NCI-H1048 (cell line): ENCODE results near the gene DLG1.
"Not testable (repeated sequence)": the region's sequence is repeated elsewhere in the genome, so short reads cannot be mapped to it uniquely, and the experiment has no call there.

Experiments
- DNase-seq: peaks from one replicate; lab custom pipeline; 2025; lab: John Stamatoyannopoulos, UW

DLG1 gene

DNA sequence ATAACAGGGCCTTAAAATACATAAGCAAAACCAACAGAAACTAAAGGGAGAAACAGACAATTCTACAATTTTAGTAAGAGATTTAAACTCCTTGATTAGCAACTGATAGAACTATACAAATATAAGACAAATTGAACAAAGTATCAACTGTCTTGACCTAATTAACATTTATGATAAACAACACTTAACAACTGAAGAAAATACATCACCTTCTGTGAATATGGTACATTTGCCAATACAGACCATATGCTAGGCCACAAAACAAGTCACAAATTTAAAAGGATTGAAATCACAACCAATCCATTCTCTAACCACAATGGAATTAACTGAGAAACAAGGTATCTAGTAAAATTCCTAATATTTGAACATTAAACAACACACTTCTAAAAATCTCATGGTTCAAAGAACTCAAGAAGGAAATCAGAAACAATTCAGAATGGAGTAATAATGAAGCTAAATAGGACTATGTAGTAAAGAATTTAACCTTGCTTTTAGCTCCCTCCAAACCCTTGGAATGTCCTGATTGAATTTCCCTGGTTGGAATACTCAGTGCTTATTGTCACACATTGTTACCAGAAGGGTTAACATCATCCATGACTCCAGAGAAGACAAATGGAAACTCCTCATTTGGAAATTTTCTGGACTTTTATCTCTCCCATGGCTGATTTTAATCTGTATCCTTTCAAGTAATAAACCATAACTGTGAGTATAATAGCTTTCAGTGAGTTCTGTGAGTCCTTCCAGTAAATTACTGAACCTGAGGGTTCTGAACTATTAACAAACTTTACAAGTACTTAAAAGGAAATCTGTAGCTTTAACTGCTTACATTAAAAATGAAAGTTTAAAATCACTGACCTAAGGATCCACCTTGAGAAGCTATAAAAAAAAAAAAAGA lies 88.8 kb downstream of the DLG1 start:
- DNase-seq: no peak

GRCh38 chr3:197206913-197207312 lies 91.5 kb downstream of the DLG1 start:
- no peak for DNase-seq

DNA sequence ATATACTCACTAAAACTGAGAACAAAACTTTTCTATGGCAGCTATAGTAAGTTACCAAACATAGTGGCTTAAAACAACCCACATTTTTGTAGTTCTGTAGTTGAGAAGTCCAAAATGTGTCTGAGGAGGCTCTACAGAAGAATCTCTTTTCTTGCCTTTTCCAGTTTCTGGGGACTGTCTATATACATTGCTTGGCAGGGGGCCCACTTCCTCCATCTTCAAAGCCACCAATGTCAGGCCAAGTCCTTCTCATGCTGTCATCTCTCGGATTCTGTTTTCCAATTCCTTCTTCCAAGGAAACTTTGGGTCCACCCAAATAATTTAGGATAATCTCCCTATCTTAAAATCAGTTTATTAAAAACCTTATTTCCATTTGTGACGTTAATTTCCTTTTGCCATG lies 92.7 kb downstream of the DLG1 start:
- no peak for DNase-seq

GRCh38 chr3:197205265-197205664 lies 93.1 kb downstream of the DLG1 start:
- no peak for DNase-seq

DNA sequence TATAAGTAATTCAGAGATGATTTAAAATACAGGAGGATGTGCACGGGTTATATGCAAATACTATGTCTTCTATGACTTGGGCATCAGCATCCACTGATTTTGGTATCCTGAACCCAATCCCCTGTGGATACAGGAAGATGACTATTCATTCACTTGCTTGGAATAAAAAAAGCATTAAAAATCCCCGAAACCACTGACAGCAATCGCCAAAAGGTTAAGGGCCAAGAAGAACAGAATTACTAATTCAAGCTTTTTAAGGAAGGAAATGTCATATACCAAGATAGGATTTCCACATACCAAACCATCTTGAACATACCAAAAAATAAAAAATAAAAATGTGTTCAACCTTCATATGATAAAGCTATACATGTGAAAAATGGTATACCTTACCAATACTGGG lies 93.7 kb downstream of the DLG1 start:
- DNase-seq: no peak

- no peak for DNase-seq
These were observed 94.7 kb downstream of the DLG1 start for GRCh38 chr3:197203714-197204146.

DNA sequence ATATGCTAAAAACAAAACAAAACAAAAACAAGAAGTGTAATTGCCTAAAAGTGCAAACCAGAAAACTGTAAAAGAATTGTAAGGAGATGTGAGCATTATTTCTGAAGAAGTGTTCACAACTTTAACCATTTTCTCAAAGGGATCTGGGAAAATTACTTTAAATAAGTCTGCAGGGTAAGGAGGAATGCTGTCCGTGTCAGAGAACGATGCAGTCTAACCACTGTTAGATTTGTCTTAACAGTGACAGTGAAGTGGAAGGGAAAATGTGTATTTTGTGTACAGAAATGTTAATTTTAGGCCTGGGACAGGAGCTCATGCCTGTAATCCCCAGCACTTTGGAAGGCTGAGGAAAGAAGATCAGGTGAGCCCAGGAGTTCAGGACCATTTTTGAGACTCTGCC lies 95.7 kb downstream of the DLG1 start:
- no peak for DNase-seq

DNA sequence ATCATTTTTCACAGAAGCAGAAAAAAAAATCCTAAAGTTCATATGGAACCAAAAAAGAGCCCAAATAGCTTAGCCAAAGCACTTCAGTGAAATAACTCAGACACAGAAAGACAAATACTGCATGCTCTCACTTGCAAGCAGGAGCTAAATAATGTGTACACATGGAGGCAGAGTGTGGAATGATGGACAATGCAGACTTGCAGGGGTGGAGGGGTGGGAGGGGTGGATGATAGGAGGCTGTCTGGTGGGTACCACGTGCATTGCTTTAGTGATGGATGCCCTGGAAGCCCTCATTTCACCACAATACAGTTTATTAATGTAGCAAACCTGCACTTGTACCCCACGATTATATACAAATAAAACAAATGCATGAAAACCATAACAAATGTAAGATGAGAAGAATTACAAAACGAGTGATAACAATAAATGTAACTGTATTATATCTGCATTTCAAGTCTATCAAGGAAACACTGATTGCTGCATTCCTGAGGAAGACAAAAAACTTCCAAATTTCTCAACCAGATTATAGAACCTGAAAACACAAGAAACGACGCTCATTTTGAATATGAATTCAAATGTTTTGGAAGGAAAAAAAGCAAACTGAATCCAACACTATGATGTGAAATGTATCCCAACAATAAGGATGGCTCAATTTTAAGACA lies 96.5 kb downstream of the DLG1 start:
- no peak for DNase-seq

GRCh38 chr3:197200856-197201255 lies 97.6 kb downstream of the DLG1 start:
- DNase-seq: not testable (repeated sequence)

DNA sequence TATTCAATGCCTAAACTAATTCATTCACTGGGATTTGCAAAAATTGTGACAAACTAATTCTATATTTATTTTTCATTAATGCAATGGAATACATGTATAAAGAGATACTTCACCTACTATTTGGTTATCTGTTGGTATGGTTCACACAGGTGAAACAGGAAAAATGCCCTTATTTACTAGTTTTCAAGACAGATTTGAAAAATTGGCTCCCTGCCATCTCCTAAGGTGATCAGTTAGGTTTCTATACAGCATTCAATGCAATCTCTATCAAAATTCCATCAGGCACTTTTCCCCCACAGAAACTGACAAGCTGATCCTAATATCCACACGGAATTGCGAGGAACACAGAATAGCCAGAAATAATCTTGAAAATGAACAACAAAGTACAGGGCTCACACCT lies 101.1 kb downstream of the DLG1 start:
- no peak for DNase-seq

GRCh38 chr3:197196192-197196591 lies 102.2 kb downstream of the DLG1 start:
- DNase-seq: no peak

- no peak for DNase-seq
These were observed 103.1 kb downstream of the DLG1 start for GRCh38 chr3:197195326-197195725.

DNA sequence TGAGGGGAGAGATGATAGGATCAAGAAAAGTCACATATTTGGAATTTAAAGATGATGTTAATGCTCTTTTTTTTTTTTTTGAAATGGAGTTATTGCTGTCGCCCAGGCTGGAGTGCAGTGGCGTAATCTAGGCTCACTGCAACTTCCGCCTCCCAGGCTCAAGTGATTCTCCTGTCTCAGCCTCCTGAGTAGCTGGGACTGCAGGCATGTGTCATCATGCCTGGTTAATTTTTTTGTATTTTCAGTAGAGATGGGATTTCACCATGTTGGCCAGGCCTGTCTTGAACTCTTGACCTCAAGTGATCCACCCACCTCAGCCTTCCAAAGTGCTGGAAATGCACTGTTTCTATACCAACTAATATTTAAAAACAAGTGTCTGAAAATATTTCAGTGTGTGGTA lies 104.7 kb downstream of the DLG1 start:
- DNase-seq: not testable (repeated sequence)

GRCh38 chr3:197191897-197192296 lies 106.5 kb downstream of the DLG1 start:
- no peak for DNase-seq

- DNase-seq: no peak
These were observed 108.8 kb downstream of the DLG1 start for GRCh38 chr3:197189623-197190022.

DNA sequence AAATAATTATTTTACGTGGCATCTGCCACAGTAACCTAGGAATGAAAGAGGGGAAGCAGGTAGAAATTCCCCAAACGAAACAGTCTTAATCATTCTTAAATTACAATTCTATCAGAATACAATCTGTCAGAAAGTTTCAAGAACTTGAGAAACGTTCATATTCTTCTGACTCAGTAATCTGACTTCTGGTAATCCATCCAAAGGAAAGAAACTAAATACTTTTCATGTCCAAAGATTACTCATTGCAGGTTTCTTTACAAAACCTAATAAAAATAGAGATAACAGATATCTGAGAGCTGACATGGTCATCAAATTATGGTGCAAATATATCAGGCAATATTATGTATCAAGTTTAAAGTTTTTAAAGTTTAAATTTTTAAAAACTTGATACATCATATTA lies 109.4 kb downstream of the DLG1 start:
- DNase-seq: no peak

DNA sequence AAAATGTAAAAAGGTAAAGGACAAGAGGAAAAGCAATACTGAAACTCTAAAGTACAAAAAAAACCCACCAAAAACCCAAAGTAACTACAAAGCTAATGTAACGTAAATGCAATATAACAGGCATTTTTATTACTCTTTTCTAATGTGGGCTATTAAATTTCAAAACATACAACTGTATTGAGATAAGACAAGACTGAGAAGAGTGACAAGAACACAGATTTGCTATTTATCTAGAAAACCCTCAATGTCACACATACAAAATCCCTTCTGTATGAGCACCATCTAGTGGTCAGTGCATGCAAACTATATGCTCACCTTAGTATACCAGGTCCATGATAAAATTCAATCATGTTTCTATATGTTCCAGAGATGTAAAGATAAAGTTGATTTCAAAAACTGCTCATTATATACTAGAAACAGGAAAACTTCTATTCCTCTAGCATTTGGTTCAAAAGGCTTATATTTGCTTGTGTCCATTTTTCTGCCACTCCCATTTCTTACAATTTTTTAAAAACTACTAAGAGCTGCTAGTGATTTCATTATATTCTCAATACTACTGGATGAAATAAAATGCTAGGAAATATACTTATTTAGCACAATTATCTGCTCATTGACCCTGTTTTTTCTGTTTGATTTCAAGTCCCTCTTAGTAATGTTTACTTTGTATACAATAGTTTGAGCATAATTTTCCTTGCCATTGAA lies 111.4 kb downstream of the DLG1 start:
- peak; percentile 6 for DNase-seq

DNA sequence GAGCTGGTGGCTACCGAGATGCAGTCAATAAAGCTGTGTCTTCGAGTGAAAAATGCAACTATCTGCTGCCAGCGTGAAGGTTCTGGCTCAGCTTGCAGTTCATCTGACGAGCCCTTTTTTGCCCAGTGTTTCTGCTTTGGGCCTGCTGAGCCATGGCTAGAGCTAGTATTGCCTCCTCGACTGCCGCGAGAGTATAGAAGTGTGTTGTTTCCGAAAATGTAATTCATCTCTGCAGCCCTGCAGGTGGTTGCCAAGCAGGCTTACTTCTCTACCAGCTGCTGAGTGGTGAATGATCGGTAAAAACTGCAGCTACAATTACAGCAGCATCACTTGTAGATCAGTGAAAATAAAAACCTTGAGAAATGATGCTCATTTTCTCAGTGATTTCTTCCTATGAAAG lies 114.8 kb downstream of the DLG1 start:
- DNase-seq: no peak

DNA sequence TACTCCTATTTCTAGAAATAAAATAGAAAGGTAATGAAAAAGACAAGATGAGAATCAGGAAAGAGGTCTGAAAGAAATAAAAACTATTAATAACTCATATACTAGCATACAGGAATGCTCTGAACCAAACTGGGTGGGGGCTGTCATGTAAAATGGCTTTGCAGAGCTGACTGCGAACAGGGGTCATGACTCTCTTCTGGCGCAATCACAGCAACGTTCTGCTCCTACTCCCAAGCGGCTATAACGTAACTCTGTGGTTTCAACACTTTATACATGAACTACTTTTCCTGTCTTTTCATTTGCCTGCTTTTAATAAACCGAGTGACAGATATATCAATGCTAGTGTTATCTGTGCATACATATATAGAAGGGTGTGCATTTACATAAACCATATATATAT lies 116.7 kb downstream of the DLG1 start:
- DNase-seq: no peak

DNA sequence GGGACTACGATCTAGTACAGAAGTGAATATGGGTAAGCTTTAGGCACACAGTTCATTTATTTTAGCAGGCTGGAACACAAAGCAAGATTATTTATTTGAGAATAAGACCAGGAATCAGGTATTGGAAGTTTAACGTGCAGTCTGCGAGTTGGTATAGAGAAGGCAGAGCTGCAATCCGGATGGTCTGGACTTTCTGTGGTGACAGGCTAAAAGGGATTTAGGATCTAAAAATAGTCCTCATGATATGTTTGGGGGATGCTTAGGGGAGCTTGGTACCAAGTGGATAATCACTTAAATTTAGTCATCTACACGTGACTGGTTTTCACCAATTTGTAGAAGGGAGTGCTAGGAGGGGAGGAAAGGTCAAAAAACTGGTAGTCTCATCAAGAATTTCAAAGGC lies 119.4 kb downstream of the DLG1 start:
- DNase-seq: no peak

DNA sequence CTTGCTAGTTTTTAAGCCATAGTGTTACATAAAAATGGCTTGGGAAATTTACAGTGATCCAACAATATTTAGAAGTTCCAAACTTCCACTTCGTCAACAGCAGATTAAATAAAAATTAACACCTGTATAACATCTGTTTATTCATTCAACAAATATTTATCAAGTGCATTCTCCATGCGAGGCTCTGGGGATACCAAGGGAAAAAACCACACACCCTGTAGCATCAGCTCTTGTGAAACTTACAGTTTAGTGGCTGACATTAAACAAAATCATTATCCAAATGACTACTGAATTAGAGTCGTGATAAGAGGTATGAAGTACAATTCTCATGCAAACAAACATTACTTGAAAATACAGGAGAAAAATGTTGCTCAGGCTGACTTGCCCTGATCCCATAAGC lies 122.9 kb downstream of the DLG1 start:
- DNase-seq: no peak

- peak; percentile 75 for DNase-seq
These were observed 123.5 kb downstream of the DLG1 start for GRCh38 chr3:197174927-197175326.

- DNase-seq: no peak
These were observed 124.8 kb downstream of the DLG1 start for GRCh38 chr3:197173620-197174019.
